K562 (cell line): ENCODE data around the gene MARK2. TPM values are rescaled to one million over a fixed set of nuclear protein-coding genes. Genes with fewer than 3 reads are reported as not detected.
A peak's percentile ranks its signal among the peaks of the same experiment; 100 is the strongest.

Experiments
- ARID1B ChIP-seq: fragments of 450-650 bp; IDR thresholded peaks from 2 replicates; pipeline ENCODE4 v1.6.1; 2016; ENCODE audit warnings: antibody characterized with exemption, mild to moderate bottlenecking, inconsistent platforms
- BRCA1 ChIP-seq, 2 experiments: fragments of 450-650 bp in 1 of 2; sonication (generic) in 1 of 2; formaldehyde crosslinking in 1 of 2; IDR thresholded peaks; 2 replicates each; pipeline versions ENCODE4 v1.5.0 to v1.6.1; 2017 to 2020; ENCODE audit warnings: mild to moderate bottlenecking in 1 of 2, missing genetic modification reagents in 1 of 2
- CBX3 ChIP-seq, 2 experiments: IDR thresholded peaks; 1 replicate in 1 of 2; 2 replicates in 1 of 2; pipeline ENCODE4 v1.6.1; 2012; ENCODE audit warnings: inconsistent platforms in 2 of 2, low read length in 2 of 2, borderline replicate concordance in 1 of 2, control low read depth in 1 of 2
- CTBP1 ChIP-seq: fragments of 450-650 bp; IDR thresholded peaks from 2 replicates; pipeline ENCODE4 v1.6.1; 2016; ENCODE audit warnings: borderline replicate concordance
- ETV6 ChIP-seq, 3 experiments: fragments of 150-350 bp in 1 of 3; sonication (generic) in 1 of 3; formaldehyde crosslinking in 1 of 3; IDR thresholded peaks; 2 replicates each; pipeline versions ENCODE4 v1.6.1 to v1.8.0; 2014 to 2022; ENCODE audit warnings: borderline replicate concordance in 2 of 3, low read depth in 2 of 3, antibody characterized with exemption in 1 of 3, low read length in 1 of 3, mild to moderate bottlenecking in 1 of 3, missing genetic modification reagents in 1 of 3
- FOS ChIP-seq: IDR thresholded peaks from 3 replicates; pipeline ENCODE4 v1.6.1; 2011; ENCODE audit not compliant: insufficient read length; ENCODE audit errors: extremely low read depth
- HDAC3 ChIP-seq: fragments of 450-650 bp; IDR thresholded peaks from 2 replicates; pipeline ENCODE4 v1.6.1; 2018; ENCODE audit warnings: borderline replicate concordance, mild to moderate bottlenecking, moderate library complexity; ENCODE audit not compliant: partially characterized antibody
- L3MBTL2 ChIP-seq: fragments of 450-650 bp; IDR thresholded peaks from 2 replicates; pipeline ENCODE4 v1.6.1; 2016; ENCODE audit warnings: mild to moderate bottlenecking, moderate library complexity
- MECOM ChIP-seq: fragments of 250-450 bp; sonication (Bioruptor Pico); IDR thresholded peaks from 2 replicates; pipeline ENCODE4 v1.8.0; 2022; ENCODE audit warnings: inconsistent platforms
- NRF1 ChIP-seq, 2 experiments: fragments of 450-650 bp; IDR thresholded peaks in 1 of 2; conservative IDR thresholded peaks in 1 of 2; 2 replicates each; pipeline ENCODE4 v1.6.1; 2014; ENCODE audit warnings: mild to moderate bottlenecking in 2 of 2
- RAD51 ChIP-seq: fragments of 450-650 bp; IDR thresholded peaks from 2 replicates; pipeline ENCODE4 v1.7.1; 2016; ENCODE audit warnings: low read depth, mild to moderate bottlenecking, borderline replicate concordance
- RBM22 ChIP-seq: fragments of 200-400 bp; formaldehyde crosslinking; IDR thresholded peaks from 2 replicates; pipeline ENCODE4 v1.6.1; 2018; ENCODE audit warnings: low read length, low read depth; ENCODE audit not compliant: poor library complexity, severe bottlenecking
- RFX1 ChIP-seq: fragments of 450-650 bp; IDR thresholded peaks from 2 replicates; pipeline ENCODE4 v1.6.1; 2016; ENCODE audit warnings: mild to moderate bottlenecking, moderate library complexity
- SMAD4 ChIP-seq: fragments of 250-450 bp; sonication (Bioruptor Pico); conservative IDR thresholded peaks from 2 replicates; pipeline ENCODE4 v1.8.0; 2021; ENCODE audit warnings: inconsistent platforms, mild to moderate bottlenecking, moderate library complexity
- ZNF174 ChIP-seq: fragments of 250-450 bp; sonication (Bioruptor Pico); IDR thresholded peaks from 2 replicates; pipeline ENCODE4 v1.4.0; 2020; ENCODE audit warnings: mild to moderate bottlenecking
- ZNF274 ChIP-seq: IDR thresholded peaks from 2 replicates; pipeline ENCODE4 v1.6.1; 2011; ENCODE audit warnings: low read depth, mild to moderate bottlenecking, low read length, moderate library complexity, borderline replicate concordance
- ZNF431 ChIP-seq: sonication (generic); formaldehyde crosslinking; IDR thresholded peaks from 2 replicates; pipeline ENCODE4 v1.8.0; 2022; ENCODE audit warnings: mild to moderate bottlenecking, missing genetic modification reagents
- ZNF77 ChIP-seq: fragments of 250-450 bp; sonication (Bioruptor Pico); IDR thresholded peaks from 2 replicates; pipeline ENCODE4 v1.5.0; 2020
- polyA plus RNA-seq, 8 experiments: library from polyadenylated mRNA; depleted of rRNA in 4 of 8; stranded (reverse) in 5 of 8; unstranded in 3 of 8; fragments of >200 nt; fragmentation: Nextera tagmentation in 2 of 8; fragmentation: Illumina TruSeq in 1 of 8; extraction: Ambion mirVana in 2 of 8; extraction: Trizol in 1 of 8; gene quantifications; 2 replicates each; pipeline versions ENCODE4 v1.2.1 to v1.2.3, GENCODE V29; 2011 to 2014; ENCODE audit warnings: inconsistent platforms in 1 of 8, missing spikeins in 1 of 8
- total RNA-seq, 7 experiments: library from RNA; depleted of rRNA in 6 of 7; stranded (reverse); fragments of >200 nt in 6 of 7; fragmentation: Illumina TruSeq in 2 of 7; extraction: Trizol in 2 of 7; gene quantifications; 2 replicates each; pipeline versions ENCODE4 v1.2.1 to v1.2.3, GENCODE V29; 2011 to 2021; ENCODE audit warnings: low replicate concordance in 1 of 7
- TF ChIP-seq, protein P1 (sequence below): fragments of 250-450 bp; sonication (Bioruptor Pico); IDR thresholded peaks from 2 replicates; pipeline ENCODE4 v1.8.0; 2022; ENCODE audit warnings: inconsistent platforms
- TF ChIP-seq, protein P2 (sequence below): fragments of 250-450 bp; sonication (Bioruptor Pico); IDR thresholded peaks from 2 replicates; pipeline ENCODE4 v1.4.0; 2020; ENCODE audit warnings: mild to moderate bottlenecking
- TF ChIP-seq, protein P3 (sequence below): fragments of 200-800 bp; sonication (Bioruptor generic); IDR thresholded peaks from 2 replicates; pipeline ENCODE4 v1.6.1; 2017; ENCODE audit warnings: missing genetic modification characterization, missing compliant biosample characterization
- TF ChIP-seq, protein P4 (sequence below): sonication (generic); IDR thresholded peaks from 2 replicates; pipeline ENCODE4 v1.6.1; 2016

The MARK2 gene
- total and polyA plus RNA-seq, 9 of the 15 experiments (the other 6 are each of a cell fraction or from before 2014, with no cell fraction given) = 0.32 to 43.5 (median 15.1) TPM

DNA sequence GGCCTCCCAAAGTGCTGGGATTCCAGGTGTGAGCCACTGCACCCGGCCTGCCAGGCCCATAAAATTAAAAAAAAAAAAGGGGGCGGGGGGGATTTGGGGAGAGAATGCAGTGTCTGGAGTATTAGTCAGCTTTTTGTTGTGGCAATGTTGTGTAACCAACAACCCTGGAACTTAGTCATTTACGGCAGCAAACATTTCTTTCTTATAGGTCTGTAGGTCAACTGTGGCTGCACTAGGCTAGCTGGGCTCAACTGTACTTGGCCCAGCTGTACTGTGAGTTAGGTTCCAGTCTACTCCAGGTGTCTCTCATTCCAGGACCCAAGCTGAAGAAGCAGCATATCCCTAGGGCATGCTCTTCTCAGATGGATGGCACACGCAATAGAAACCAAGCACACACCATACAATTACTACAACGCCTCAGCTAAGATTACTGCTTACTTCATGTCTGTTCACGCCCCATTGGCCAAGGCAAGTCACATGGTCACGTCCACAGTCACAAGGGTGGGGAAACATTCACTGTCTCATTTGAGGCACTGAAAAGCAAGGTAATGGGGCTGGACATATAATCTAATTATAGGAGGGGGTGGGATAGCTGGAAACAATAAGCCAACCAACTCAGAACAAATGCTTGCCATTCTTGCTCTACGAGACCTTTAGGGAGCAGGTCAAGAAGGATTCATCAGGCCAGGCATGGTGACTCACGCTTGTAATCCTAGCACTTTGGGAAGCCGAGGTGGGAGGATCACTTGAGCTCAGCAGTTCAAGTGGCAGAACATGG is 36.1 kb upstream of the MARK2 start (continued):
- TF ChIP-seq ETV6 (IDR thresholded peaks at IDR 0.05; ENCODE audit: borderline replicate concordance in 1 of 2, low read depth in 2 of 2, low read length in 1 of 2) (no peak), ETV6 (CRISPR knock-in tag; IDR thresholded peaks at IDR 0.05; ENCODE audit: borderline replicate concordance) (no peak), ARID1B (peak; percentile 75), NRF1 (conservative IDR thresholded peaks at IDR 0.05 in 1 of 2, IDR thresholded peaks at IDR 0.05 in 1 of 2) (peak; percentile 19 to 46; a peak in 2 of 4 replicates), HDAC3 (no peak), ZNF274 (no peak), CBX3 (IDR thresholded peaks at IDR 0.05; ENCODE audit: borderline replicate concordance in 1 of 2, low read length in 2 of 2) (peak in 1 of 2 experiments; percentile 45; a peak in 1 of 3 replicates), MECOM (CRISPR knock-in tag) (no peak), L3MBTL2 (peak; percentile 95), CTBP1 (0 out of 2 replicates have a peak, but pooled peaks have one; percentile 21), SMAD4 (CRISPR knock-in tag) (0 out of 2 replicates have a peak, but pooled peaks have one; percentile 21), RBM22 (no peak), ZNF174 (CRISPR knock-in tag) (no peak), ZNF431 (CRISPR knock-in tag) (no peak), RAD51 (peak; percentile 94), FOS (peak; percentile 18), BRCA1 (IDR thresholded peaks at IDR 0.05) (no peak), BRCA1 (CRISPR knock-in tag; IDR thresholded peaks at IDR 0.05) (no peak), ZNF77 (CRISPR knock-in tag) (no peak), RFX1 (no peak)
- TF ChIP-seq, protein P1, sequence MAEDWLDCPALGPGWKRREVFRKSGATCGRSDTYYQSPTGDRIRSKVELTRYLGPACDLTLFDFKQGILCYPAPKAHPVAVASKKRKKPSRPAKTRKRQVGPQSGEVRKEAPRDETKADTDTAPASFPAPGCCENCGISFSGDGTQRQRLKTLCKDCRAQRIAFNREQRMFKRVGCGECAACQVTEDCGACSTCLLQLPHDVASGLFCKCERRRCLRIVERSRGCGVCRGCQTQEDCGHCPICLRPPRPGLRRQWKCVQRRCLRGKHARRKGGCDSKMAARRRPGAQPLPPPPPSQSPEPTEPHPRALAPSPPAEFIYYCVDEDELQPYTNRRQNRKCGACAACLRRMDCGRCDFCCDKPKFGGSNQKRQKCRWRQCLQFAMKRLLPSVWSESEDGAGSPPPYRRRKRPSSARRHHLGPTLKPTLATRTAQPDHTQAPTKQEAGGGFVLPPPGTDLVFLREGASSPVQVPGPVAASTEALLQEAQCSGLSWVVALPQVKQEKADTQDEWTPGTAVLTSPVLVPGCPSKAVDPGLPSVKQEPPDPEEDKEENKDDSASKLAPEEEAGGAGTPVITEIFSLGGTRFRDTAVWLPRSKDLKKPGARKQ (CRISPR knock-in tag) = no peak
- TF ChIP-seq, protein P2, sequence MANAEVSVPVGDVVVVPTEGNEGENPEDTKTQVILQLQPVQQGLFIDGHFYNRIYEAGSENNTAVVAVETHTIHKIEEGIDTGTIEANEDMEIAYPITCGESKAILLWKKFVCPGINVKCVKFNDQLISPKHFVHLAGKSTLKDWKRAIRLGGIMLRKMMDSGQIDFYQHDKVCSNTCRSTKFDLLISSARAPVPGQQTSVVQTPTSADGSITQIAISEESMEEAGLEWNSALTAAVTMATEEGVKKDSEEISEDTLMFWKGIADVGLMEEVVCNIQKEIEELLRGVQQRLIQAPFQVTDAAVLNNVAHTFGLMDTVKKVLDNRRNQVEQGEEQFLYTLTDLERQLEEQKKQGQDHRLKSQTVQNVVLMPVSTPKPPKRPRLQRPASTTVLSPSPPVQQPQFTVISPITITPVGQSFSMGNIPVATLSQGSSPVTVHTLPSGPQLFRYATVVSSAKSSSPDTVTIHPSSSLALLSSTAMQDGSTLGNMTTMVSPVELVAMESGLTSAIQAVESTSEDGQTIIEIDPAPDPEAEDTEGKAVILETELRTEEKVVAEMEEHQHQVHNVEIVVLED (CRISPR knock-in tag) = no peak
- TF ChIP-seq, protein P3, sequence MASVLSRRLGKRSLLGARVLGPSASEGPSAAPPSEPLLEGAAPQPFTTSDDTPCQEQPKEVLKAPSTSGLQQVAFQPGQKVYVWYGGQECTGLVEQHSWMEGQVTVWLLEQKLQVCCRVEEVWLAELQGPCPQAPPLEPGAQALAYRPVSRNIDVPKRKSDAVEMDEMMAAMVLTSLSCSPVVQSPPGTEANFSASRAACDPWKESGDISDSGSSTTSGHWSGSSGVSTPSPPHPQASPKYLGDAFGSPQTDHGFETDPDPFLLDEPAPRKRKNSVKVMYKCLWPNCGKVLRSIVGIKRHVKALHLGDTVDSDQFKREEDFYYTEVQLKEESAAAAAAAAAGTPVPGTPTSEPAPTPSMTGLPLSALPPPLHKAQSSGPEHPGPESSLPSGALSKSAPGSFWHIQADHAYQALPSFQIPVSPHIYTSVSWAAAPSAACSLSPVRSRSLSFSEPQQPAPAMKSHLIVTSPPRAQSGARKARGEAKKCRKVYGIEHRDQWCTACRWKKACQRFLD = peak; percentile 72; the same call in 1 of the 2 replicates
- TF ChIP-seq, protein P4, sequence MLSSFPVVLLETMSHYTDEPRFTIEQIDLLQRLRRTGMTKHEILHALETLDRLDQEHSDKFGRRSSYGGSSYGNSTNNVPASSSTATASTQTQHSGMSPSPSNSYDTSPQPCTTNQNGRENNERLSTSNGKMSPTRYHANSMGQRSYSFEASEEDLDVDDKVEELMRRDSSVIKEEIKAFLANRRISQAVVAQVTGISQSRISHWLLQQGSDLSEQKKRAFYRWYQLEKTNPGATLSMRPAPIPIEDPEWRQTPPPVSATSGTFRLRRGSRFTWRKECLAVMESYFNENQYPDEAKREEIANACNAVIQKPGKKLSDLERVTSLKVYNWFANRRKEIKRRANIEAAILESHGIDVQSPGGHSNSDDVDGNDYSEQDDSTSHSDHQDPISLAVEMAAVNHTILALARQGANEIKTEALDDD = no peak
